ENCODE measurements around the gene TRAF7.

TRAF7 gene

GRCh38 chr16:2226245-2226793, 70.7 kb downstream of the TRAF7 start:
- no peak for DNase-seq

GRCh38 chr16:2226918-2227317, 71.3 kb downstream of the TRAF7 start:
- no peak for DNase-seq

All from NCI-H2227 treated with DMSO at 0.1 percent for 48 hours (cell line).